Right lobe of liver (tissue), 4 donors: Measurements from ENCODE around the gene IGF2R.

Experiments used
- CTCF ChIP-seq, 4 donors: fragments of 200-600 bp in 3 of 4; fragments of 450-650 bp in 1 of 4; IDR thresholded peaks; one replicate each; pipeline versions ENCODE4 v1.5.1 to v1.8.0; 2016 to 2022; ENCODE audit warnings: antibody characterized with exemption in 4 of 4, mild to moderate bottlenecking in 2 of 4
- POLR2A ChIP-seq: fragments of 450-650 bp; IDR thresholded peaks from one replicate; pipeline ENCODE4 v1.6.1; 2017; ENCODE audit warnings: antibody characterized with exemption, mild to moderate bottlenecking
- donor health status: DM: no; HTN: no; CAD: no.
- donor health status: DM: no; HTN: no; CAD: no.
- donor health status: DM: no; HTN: yes; CAD: no.

- TF ChIP-seq CTCF (IDR thresholded peaks at IDR 0.05) = no peak
- TF ChIP-seq POLR2A = no peak
Observed at GRCh38 chr6:159929819-159930218, 39.1 kb upstream of the IGF2R start.
